Stomach smooth muscle (tissue), 2 donors: ENCODE results near the gene VKORC1.
"Not testable (repeated sequence)": the region's sequence is repeated elsewhere in the genome, so short reads cannot be mapped to it uniquely, and the experiment has no call there.

Experiments used
- H3K27ac ChIP-seq: one replicate; pipeline ENCODE4 v1.7.0; 2013; ENCODE audit warnings: mild to moderate bottlenecking, low read length, inconsistent platforms
- H3K27me3 ChIP-seq, 2 donors: one replicate each; pipeline ENCODE4 v1.7.0; 2013; ENCODE audit warnings: low read length in 2 of 2; ENCODE audit not compliant: insufficient read depth in 2 of 2, control insufficient read depth in 1 of 2
- H3K36me3 ChIP-seq, 2 donors: one replicate each; pipeline ENCODE4 v1.7.0; 2013; ENCODE audit warnings: low read length in 2 of 2; ENCODE audit not compliant: control insufficient read depth in 2 of 2, insufficient read depth in 2 of 2
- H3K4me1 ChIP-seq: one replicate; pipeline ENCODE4 v1.7.0; 2013; ENCODE audit warnings: low read length; ENCODE audit not compliant: control insufficient read depth, insufficient read depth
- H3K4me3 ChIP-seq, 2 donors: one replicate each; pipeline ENCODE4 v1.7.0; 2013; ENCODE audit warnings: low read length in 2 of 2
- H3K9ac ChIP-seq, 2 donors: one replicate each; pipeline ENCODE4 v1.7.0; 2013; ENCODE audit warnings: low read length in 2 of 2, mild to moderate bottlenecking in 1 of 2
- H3K9me3 ChIP-seq, 2 donors: one replicate each; pipeline ENCODE4 v1.7.0; 2013; ENCODE audit warnings: low read length in 2 of 2; ENCODE audit not compliant: control insufficient read depth in 2 of 2
- donor health status: healthy.
- donor health status: Pancreatic carcinoma.

VKORC1 gene

DNA sequence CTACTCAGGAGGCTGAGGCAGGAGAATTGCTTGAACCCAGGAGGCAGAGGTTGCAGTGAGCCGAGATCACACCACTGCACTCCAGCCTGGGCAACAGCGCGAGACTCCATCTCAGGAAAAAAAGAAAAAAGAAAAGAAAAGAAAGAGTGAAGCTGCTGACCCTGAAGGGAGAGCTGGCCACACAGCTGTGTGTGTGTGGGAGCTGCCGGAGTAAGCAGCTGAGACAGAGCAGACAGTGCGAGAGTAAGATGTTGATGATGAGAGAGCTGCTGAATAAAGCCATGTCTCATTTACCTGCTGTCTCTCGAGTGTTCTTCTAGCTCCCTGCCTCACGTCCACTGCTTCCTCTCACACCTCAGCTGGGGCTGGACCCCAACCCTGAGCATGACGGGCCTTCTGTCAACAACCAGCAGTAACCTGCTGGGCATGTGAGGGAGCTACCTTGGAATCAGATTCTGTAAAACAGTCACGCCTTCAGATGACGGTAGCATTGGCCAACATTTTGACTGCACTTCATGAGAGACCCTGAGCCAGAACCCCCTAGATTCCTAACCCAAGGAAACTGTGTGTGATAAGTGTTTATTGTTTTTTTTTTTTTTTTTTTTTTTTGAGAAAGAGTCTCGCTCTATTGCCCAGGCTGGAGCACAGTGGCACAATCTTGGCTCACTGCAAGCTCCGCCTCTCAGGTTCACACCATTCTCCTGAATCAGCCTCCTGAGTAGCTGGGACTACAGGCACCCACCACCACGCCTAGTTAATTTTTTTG lies 6.5 kb upstream of the VKORC1 start:
- H3K9ac ChIP-seq, H3K9me3 ChIP-seq, H3K4me3 ChIP-seq, H3K27ac ChIP-seq, H3K36me3 ChIP-seq, H3K4me1 ChIP-seq, H3K27me3 ChIP-seq: not testable (repeated sequence)

DNA sequence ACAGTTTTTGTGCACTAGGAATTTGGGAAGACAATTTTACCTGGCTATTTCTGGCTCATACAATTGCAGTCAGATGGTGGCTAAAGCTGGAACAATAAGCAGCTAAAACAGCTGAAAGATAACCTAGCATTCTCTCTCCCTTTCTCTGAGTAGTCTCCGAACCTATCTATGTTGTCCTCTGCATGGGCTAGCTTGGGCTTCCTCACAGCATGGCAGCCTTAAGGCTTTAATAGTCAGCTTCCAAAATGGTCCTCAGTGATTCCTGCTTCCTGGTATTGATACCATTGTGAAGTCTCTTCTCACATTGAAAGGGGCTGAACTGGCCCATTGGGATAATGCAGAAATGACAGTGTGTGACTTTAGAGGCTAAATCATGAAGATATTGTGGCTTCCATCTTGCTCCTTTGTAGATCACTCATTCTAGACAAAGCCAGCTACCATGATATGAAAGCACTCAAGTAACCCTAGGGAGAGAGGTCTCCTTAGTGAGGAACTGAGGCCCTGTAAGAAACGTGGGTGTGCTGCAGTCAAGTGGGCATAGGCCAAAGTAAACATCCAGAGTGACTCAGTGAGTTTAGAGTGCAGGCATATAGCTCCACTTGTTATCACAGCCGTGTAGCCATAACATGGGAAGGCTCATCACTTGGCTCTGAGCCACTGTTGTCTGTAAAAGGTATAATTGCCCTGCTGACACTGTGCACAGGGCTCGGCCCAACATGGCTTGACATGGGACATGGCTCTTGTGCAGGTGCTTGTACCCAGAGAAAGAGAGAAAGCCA lies 5.5 kb upstream of the VKORC1 start:
- Histone ChIP-seq H3K4me3 (no peak overlapping the region), H3K27me3 (no peaks in the 10 kb centered on the region), H3K4me1 (peaks cover 4% of the 10 kb centered on the region), H3K9ac (no peak overlapping the region), H3K36me3 (no peaks in the 10 kb centered on the region), H3K27ac (no peak overlapping the region), H3K9me3 (no peaks in the 10 kb centered on the region)

- peak overlapping the region; percentile 93 to 94 for H3K4me3 ChIP-seq
- no peaks in the 10 kb centered on the region for H3K9me3 ChIP-seq
- peak overlapping the region; percentile 73 for H3K27ac ChIP-seq
- no peaks in the 10 kb centered on the region for H3K27me3 ChIP-seq
- peaks cover 0 to 12% of the 10 kb centered on the region in 2 donors for H3K36me3 ChIP-seq
- H3K4me1 ChIP-seq, result peaks cover 12% of the 10 kb centered on the region
- H3K9ac ChIP-seq, result peak overlapping the region; percentile 87 to 90
Measured at GRCh38 chr16:31094088-31094423, 541 bp downstream of the VKORC1 start.

GRCh38 chr16:31093132-31093703 lies 1.4 kb downstream of the VKORC1 start:
- Histone ChIP-seq H3K4me1 (peaks cover 12% of the 10 kb centered on the region), H3K4me3 (peak overlapping the region in 1 of 2 donors; percentile 94), H3K27me3 (no peaks in the 10 kb centered on the region), H3K9me3 (no peaks in the 10 kb centered on the region), H3K9ac (peak overlapping the region; percentile 33 to 36), H3K27ac (no peak overlapping the region), H3K36me3 (peaks cover 0 to 18% of the 10 kb centered on the region in 2 donors)

GRCh38 chr16:31092330-31092729 lies 2.3 kb downstream of the VKORC1 start:
- no peaks in the 10 kb centered on the region for H3K27me3 ChIP-seq
- peaks cover 0 to 18% of the 10 kb centered on the region in 2 donors for H3K36me3 ChIP-seq
- H3K4me3 ChIP-seq, result no peak overlapping the region
- H3K9me3 ChIP-seq, result no peaks in the 10 kb centered on the region
- H3K4me1 ChIP-seq, result peaks cover 12% of the 10 kb centered on the region
- no peak overlapping the region for H3K27ac ChIP-seq
- peak overlapping the region in 1 of 2 donors; percentile 5 for H3K9ac ChIP-seq

GRCh38 chr16:31090540-31090939 lies 4.1 kb downstream of the VKORC1 start:
- Histone ChIP-seq H3K27me3 (no peaks in the 10 kb centered on the region), H3K4me3 (no peak overlapping the region), H3K4me1 (peaks cover 10% of the 10 kb centered on the region), H3K9me3 (no peaks in the 10 kb centered on the region), H3K9ac (no peak overlapping the region), H3K27ac (no peak overlapping the region), H3K36me3 (peaks cover 1 to 18% of the 10 kb centered on the region in 2 donors)

DNA sequence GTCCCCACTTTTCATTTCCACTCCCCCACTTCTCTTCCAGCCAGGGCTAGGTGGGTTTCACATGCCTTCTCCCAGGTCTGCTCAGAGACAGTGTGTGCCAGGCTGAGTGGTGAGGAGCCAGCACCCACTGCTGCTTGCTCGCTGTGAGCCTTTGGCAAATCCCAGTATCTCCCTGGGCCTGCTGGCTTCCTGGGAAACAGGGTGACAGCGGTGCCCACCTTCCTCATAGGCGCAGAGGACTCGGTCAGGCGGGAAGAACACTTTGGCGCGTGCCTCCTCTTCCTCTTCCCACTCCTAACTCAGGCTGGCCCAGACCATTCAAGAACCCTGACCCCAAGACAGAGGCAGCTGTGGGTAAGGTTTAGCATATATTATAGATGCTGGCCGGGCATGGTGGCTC lies 5.4 kb downstream of the VKORC1 start:
- Histone ChIP-seq H3K27me3 (no peaks in the 10 kb centered on the region), H3K4me3 (no peak overlapping the region), H3K4me1 (peaks cover 5% of the 10 kb centered on the region), H3K27ac (no peak overlapping the region), H3K9ac (no peak overlapping the region), H3K9me3 (no peaks in the 10 kb centered on the region), H3K36me3 (peaks cover 9 to 20% of the 10 kb centered on the region in 2 donors)

DNA sequence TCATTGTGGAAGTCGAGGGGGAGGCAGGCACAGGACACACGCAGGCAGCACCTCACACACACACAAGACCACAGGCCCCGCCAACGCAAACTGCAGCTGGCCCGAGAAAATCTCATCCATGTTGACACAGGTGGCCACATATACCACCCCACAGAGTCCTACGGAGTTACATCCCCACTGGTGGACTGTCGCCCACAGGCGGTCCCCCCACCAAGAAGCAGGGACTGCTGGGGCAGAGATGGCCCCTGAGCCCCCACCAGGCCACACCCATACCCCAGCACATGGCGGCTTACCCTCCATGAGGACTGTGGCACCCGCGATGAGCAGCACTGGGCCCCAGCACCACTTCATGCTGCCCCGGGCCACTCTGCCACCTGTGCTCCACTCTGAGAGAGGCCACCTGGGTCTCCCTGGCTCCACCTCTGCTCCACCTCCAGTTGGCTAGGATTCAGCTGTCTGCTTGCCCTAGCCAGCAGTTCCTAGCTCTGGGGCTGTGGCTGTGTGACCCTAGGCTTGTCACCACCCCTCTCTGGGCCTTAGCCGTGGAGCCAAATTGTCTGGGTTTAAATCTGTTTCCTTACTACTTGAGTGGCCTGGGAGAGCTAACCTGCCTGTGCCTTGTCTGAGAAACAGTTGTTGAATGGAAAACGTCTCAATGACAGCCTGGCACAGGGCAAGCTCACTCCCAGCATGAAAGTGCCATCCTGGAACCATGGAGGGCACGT lies 6.0 kb downstream of the VKORC1 start, which contains the start of gene PRSS53:
TSS of gene PRSS53 (minus strand) at position 485 of the 725 bp plus-strand sequence. CDS start at position 351, 134 bp downstream.
- Histone ChIP-seq H3K27me3 (no peaks in the 10 kb centered on the region), H3K9me3 (no peaks in the 10 kb centered on the region), H3K4me3 (no peak within 1 kb of the TSS), H3K36me3 (peaks cover 12 to 23% of the 10 kb centered on the region in 2 donors), H3K4me1 (peaks cover 2% of the 10 kb centered on the region), H3K27ac (no peak within 1 kb of the TSS), H3K9ac (no peak within 1 kb of the TSS)

- no peaks in the 10 kb centered on the region for H3K9me3 ChIP-seq
- no peak overlapping the region for H3K4me3 ChIP-seq
- H3K9ac ChIP-seq, result no peak overlapping the region
- peaks cover 14 to 26% of the 10 kb centered on the region in 2 donors for H3K36me3 ChIP-seq
- H3K27ac ChIP-seq, result no peak overlapping the region
- no peaks in the 10 kb centered on the region for H3K4me1 ChIP-seq
- no peaks in the 10 kb centered on the region for H3K27me3 ChIP-seq
Measured at GRCh38 chr16:31087971-31088370, 6.6 kb downstream of the VKORC1 start.

DNA sequence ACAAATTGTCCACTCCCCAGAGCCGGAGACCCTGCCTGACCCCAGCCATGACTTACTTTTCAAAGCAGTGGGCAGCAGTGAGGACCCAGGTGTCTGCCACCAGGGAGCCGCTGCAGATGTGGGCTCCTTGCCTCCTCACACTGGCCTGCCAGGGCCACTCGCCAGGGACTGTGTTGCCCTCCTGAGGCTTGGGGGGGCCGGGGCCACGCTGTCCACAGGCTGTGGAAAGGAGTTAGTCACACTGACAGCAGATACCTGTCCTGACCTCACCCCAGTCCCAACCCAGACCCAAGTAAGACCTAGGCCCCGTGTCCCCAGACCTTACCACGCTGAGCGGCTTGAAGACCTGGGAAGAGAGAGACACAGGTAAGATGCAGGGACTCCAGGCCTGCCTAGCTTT lies 7.1 kb downstream of the VKORC1 start:
- no peaks in the 10 kb centered on the region for H3K27me3 ChIP-seq
- H3K9ac ChIP-seq, result no peak overlapping the region
- no peaks in the 10 kb centered on the region for H3K9me3 ChIP-seq
- H3K4me3 ChIP-seq, result no peak overlapping the region
- H3K27ac ChIP-seq, result no peak overlapping the region
- H3K4me1 ChIP-seq, result no peaks in the 10 kb centered on the region
- peaks cover 14 to 27% of the 10 kb centered on the region in 2 donors for H3K36me3 ChIP-seq
